CD14-positive monocyte (primary cell): Measurements from ENCODE around the gene MAP2K5. TPM values are rescaled to one million over a fixed set of nuclear protein-coding genes. Genes with fewer than 3 reads are reported as not detected.

Experiments
- DNase-seq, 3 donors: peaks; one replicate each; pipeline ENCODE4 v3.0.0-alpha.2; 2011 to 2022
- H2AFZ ChIP-seq: 2 replicates; pipeline ENCODE4 v1.6.0; 2012; ENCODE audit warnings: mild to moderate bottlenecking, low read depth, low read length, inconsistent platforms; ENCODE audit not compliant: insufficient read depth, poor library complexity, severe bottlenecking
- H3K27ac ChIP-seq, 2 donors: 1 replicate in 1 of 2; 2 replicates in 1 of 2; pipeline ENCODE4 v1.5.1; 2012 to 2013; ENCODE audit warnings: low read length in 2 of 2, control low read depth in 1 of 2, inconsistent platforms in 1 of 2, low read depth in 1 of 2, mild to moderate bottlenecking in 1 of 2
- H3K27me3 ChIP-seq, 2 donors: one replicate each; pipeline versions ENCODE4 v1.6.0 to v1.6.1; 2011 to 2013; ENCODE audit warnings: low read length in 2 of 2; ENCODE audit not compliant: control insufficient read depth in 2 of 2, insufficient read depth in 2 of 2
- H3K36me3 ChIP-seq, 2 donors: replicated peaks in 1 of 2; 1 replicate in 1 of 2; 2 replicates in 1 of 2; pipeline versions ENCODE4 v1.5.1 to v1.6.1; 2012 to 2013; ENCODE audit warnings: low read length in 2 of 2, control low read depth in 1 of 2, inconsistent platforms in 1 of 2, mild to moderate bottlenecking in 1 of 2; ENCODE audit not compliant: insufficient read depth in 2 of 2, control insufficient read depth in 1 of 2
- H3K4me1 ChIP-seq, 2 donors: 1 replicate in 1 of 2; 2 replicates in 1 of 2; pipeline versions ENCODE4 v1.5.1 to v1.6.1; 2012 to 2013; ENCODE audit warnings: low read length in 2 of 2, control low read depth in 1 of 2, inconsistent platforms in 1 of 2, mild to moderate bottlenecking in 1 of 2, moderate library complexity in 1 of 2; ENCODE audit not compliant: insufficient read depth in 2 of 2, control insufficient read depth in 1 of 2
- H3K4me2 ChIP-seq: replicated peaks from 2 replicates; pipeline ENCODE3; 2012; ENCODE audit warnings: low read length, moderate library complexity, mild to moderate bottlenecking; ENCODE audit not compliant: poor library complexity, severe bottlenecking; ENCODE audit errors: extremely low read depth
- H3K4me3 ChIP-seq, 3 experiments: fragments of 200-600 bp in 1 of 3; sonication (generic) in 1 of 3; replicated peaks in 1 of 3; 1 replicate in 2 of 3; 2 replicates in 1 of 3; pipeline ENCODE4 v1.5.1; 2011 to 2013; ENCODE audit warnings: low read length in 3 of 3, mild to moderate bottlenecking in 3 of 3, control low read depth in 2 of 3, low read depth in 2 of 3, inconsistent platforms in 1 of 3, moderate library complexity in 1 of 3
- H3K79me2 ChIP-seq: 2 replicates; pipeline ENCODE4 v1.6.0; 2012; ENCODE audit warnings: mild to moderate bottlenecking, control low read depth, inconsistent platforms, low read length, moderate library complexity; ENCODE audit not compliant: insufficient read depth
- H3K9ac ChIP-seq: 2 replicates; pipeline ENCODE4 v1.6.0; 2017; ENCODE audit warnings: low read length, mild to moderate bottlenecking; ENCODE audit not compliant: insufficient read depth, poor library complexity, severe bottlenecking
- H3K9me3 ChIP-seq, 2 donors: replicated peaks in 1 of 2; 1 replicate in 1 of 2; 2 replicates in 1 of 2; pipeline versions ENCODE4 v1.5.1 to v1.6.1; 2012 to 2013; ENCODE audit warnings: low read length in 2 of 2, control low read depth in 1 of 2; ENCODE audit not compliant: control insufficient read depth in 1 of 2, insufficient read depth in 1 of 2
- H4K20me1 ChIP-seq: 2 replicates; pipeline ENCODE4 v1.6.0; 2012; ENCODE audit warnings: mild to moderate bottlenecking, low read length, control low read depth, moderate library complexity; ENCODE audit not compliant: insufficient read depth
- H3K27ac Mint-ChIP-seq, 7 donors: one replicate each; pipeline ENCODE4 v1.8.0; 2020; ENCODE audit warnings: mild to moderate bottlenecking in 7 of 7, mixed read lengths in 7 of 7, moderate library complexity in 6 of 7, inconsistent platforms in 2 of 7
- H3K27me3 Mint-ChIP-seq, 3 donors: one replicate each; pipeline ENCODE4 v1.8.0; 2021 to 2022; ENCODE audit warnings: low read depth in 3 of 3, mild to moderate bottlenecking in 3 of 3, mixed read lengths in 3 of 3, moderate library complexity in 3 of 3, inconsistent platforms in 1 of 3
- H3K36me3 Mint-ChIP-seq, 2 donors: one replicate each; pipeline ENCODE4 v1.8.0; 2020; ENCODE audit warnings: mixed read lengths in 2 of 2, inconsistent platforms in 1 of 2, mild to moderate bottlenecking in 1 of 2
- H3K4me1 Mint-ChIP-seq: one replicate; pipeline ENCODE4 v1.8.0; 2020; ENCODE audit warnings: mild to moderate bottlenecking, mixed read lengths
- H3K4me3 Mint-ChIP-seq, 2 donors: one replicate each; pipeline ENCODE4 v1.8.0; 2020; ENCODE audit warnings: mild to moderate bottlenecking in 2 of 2, mixed read lengths in 2 of 2, moderate library complexity in 1 of 2
- H3K9me3 Mint-ChIP-seq, 7 donors: one replicate each; pipeline ENCODE4 v1.8.0; 2020 to 2022; ENCODE audit warnings: mixed read lengths in 7 of 7, mild to moderate bottlenecking in 6 of 7, moderate library complexity in 6 of 7, inconsistent platforms in 2 of 7
- WGBS: methylation state at CpG from one replicate; pipeline ENCODE4 v1.1.5; 2013; ENCODE audit warnings: missing lambda C conversion rate; ENCODE audit not compliant: insufficient coverage; 5-methylcytosine and 5-hydroxymethylcytosine counted together
- intact Hi-C, 2 donors: fragments of 100-400 bp; cut with micrococcal nuclease; formaldehyde crosslinking; loops; one replicate each; pipeline versions ENCODE4 v1.15.0 to v1.15.1; 2023
- polyA plus RNA-seq, 3 donors: library from polyadenylated mRNA; depleted of rRNA in 1 of 3; unstranded in 2 of 3; stranded (reverse) in 1 of 3; fragments of 300-500 nt in 2 of 3; fragments of >200 nt in 1 of 3; fragmentation: Illumina TruSeq in 2 of 3; gene quantifications; 1 replicate in 2 of 3; 2 replicates in 1 of 3; pipeline ENCODE4 v1.2.3, GENCODE V29; 2012 to 2021
- TF ChIP-seq, protein P1 (sequence below): fragments of 200-600 bp; IDR thresholded peaks from one replicate; pipeline ENCODE4 v1.8.0; 2022; ENCODE audit warnings: antibody characterized with exemption, mild to moderate bottlenecking

The MAP2K5 gene
- polyA plus RNA-seq, 3 donors, result 10.2 to 11.3 (median 10.6) TPM

DNA sequence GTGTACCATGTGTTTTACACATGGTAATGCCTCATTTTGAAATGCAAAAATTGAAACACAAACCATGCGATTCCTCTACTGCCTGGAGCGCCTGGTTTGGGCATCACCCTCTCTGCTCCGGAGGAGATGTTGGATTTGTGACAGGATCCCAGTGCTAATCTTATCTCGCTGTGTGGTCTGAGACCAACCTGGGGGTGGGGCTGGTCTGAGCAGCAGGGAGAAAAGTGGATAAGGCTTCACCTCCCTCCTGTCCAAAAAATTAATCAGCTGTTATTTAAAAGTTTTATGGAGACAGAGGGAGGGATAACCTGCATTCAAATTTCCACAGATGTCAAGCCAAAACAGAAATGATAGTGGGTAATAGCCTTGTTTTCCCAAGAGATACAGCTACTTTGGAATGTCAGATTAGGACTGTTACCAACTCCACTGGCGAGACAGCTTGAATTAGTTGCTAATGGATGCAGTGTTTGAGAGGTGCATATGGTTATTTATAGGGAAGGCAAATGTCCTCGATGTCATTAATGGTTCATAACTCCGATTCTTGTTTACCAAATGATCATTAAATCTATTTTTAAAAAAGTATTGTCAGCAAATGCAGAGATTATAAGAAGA, 228.8 kb downstream of the MAP2K5 start:
- Histone ChIP-seq H3K4me3 (no peak overlapping the region), H3K4me2 (no peak overlapping the region), H3K27me3 (no peaks in the 10 kb centered on the region), H3K9me3 (no peaks in the 10 kb centered on the region), H2AFZ (no peak overlapping the region), H3K9ac (no peak overlapping the region), H4K20me1 (no peaks in the 10 kb centered on the region), H3K27ac (no peak overlapping the region), H3K79me2 (no peaks in the 10 kb centered on the region), H3K4me1 (peaks cover 11 to 14% of the 10 kb centered on the region in 2 donors), H3K36me3 (peaks cover 2 to 18% of the 10 kb centered on the region in 2 donors)
- WGBS, result 100% methylated on average over 2 of the region's 7 CpGs
- DNase-seq, result no peak
- Mint-ChIP-seq H3K4me1 (peaks cover 15% of the 10 kb centered on the region), H3K9me3 (no peaks in the 10 kb centered on the region), H3K27ac (no peak overlapping the region), H3K36me3 (peaks cover 21 to 35% of the 10 kb centered on the region in 2 donors), H3K27me3 (peaks cover 0 to 1% (median 0%) of the 10 kb centered on the region in 3 donors), H3K4me3 (no peak overlapping the region)
- TF ChIP-seq, protein P1, sequence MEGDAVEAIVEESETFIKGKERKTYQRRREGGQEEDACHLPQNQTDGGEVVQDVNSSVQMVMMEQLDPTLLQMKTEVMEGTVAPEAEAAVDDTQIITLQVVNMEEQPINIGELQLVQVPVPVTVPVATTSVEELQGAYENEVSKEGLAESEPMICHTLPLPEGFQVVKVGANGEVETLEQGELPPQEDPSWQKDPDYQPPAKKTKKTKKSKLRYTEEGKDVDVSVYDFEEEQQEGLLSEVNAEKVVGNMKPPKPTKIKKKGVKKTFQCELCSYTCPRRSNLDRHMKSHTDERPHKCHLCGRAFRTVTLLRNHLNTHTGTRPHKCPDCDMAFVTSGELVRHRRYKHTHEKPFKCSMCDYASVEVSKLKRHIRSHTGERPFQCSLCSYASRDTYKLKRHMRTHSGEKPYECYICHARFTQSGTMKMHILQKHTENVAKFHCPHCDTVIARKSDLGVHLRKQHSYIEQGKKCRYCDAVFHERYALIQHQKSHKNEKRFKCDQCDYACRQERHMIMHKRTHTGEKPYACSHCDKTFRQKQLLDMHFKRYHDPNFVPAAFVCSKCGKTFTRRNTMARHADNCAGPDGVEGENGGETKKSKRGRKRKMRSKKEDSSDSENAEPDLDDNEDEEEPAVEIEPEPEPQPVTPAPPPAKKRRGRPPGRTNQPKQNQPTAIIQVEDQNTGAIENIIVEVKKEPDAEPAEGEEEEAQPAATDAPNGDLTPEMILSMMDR, result no peak
- intact Hi-C loops, result no loop called here

DNA sequence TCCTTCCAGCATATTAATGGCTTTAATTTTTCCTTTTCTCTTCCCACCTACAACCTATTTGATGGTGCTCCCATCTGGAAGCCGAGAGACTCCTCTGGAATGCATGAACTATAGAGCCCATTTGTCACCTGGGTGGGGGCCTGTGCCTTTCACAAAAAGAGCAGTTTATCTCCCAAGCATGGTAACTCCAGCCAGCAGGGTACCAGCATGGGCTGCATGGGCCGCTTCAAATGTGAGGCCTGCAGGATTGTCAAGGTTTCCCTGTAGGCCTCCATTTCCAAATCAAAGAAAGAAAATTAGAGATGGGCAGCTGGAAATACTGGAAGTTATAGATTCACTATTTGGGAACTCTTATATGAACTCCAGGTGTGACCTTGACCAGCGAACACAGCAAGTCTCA, 232.1 kb downstream of the MAP2K5 start:
- TF ChIP-seq, protein P1, result no peak
- H3K27me3 Mint-ChIP-seq, result peaks cover 0 to 1% (median 0%) of the 10 kb centered on the region in 3 donors
- Histone ChIP-seq H2AFZ (no peak overlapping the region), H3K27ac (no peak overlapping the region), H4K20me1 (no peaks in the 10 kb centered on the region), H3K79me2 (no peaks in the 10 kb centered on the region), H3K4me1 (peaks cover 5 to 7% of the 10 kb centered on the region in 2 donors), H3K4me2 (no peak overlapping the region), H3K9me3 (no peaks in the 10 kb centered on the region), H3K4me3 (no peak overlapping the region), H3K27me3 (no peaks in the 10 kb centered on the region), H3K36me3 (peaks cover 2 to 14% of the 10 kb centered on the region in 2 donors), H3K9ac (no peak overlapping the region)
- no peak for DNase-seq
- intact Hi-C loops, result no loop called here
- no peak overlapping the region for H3K27ac Mint-ChIP-seq
- WGBS, result 100% methylated on average over 2 of the region's 3 CpGs
- peaks cover 18 to 30% of the 10 kb centered on the region in 2 donors for H3K36me3 Mint-ChIP-seq
- H3K4me3 Mint-ChIP-seq, result no peak overlapping the region
- no peaks in the 10 kb centered on the region for H3K9me3 Mint-ChIP-seq
- H3K4me1 Mint-ChIP-seq, result peaks cover 9% of the 10 kb centered on the region
